ENCODE measurements around the gene TUBGCP4.

- TF ChIP-seq CTCF (conservative IDR thresholded peaks at IDR 0.05; ENCODE audit: low read depth, low read length): no peak
- TF ChIP-seq EZH2 (IDR thresholded peaks at IDR 0.05; ENCODE audit: low read length, unreplicated experiment): no peak
- TF ChIP-seq EZH2phosphoT487 (IDR thresholded peaks at IDR 0.05; ENCODE audit: borderline replicate concordance, low read length): no peak
These were observed 23.8 kb upstream of the TUBGCP4 start for GRCh38 chr15:43347114-43347513.

Measured in PC-3 (cell line).